HS-27A (cell line): ENCODE results near the gene GRIK4.
A peak's percentile ranks its signal among the peaks of the same experiment; 100 is the strongest.
"Not testable (repeated sequence)": the region's sequence is repeated elsewhere in the genome, so short reads cannot be mapped to it uniquely, and the experiment has no call there.

Source experiments
- DNase-seq: peaks from one replicate; pipeline ENCODE4 v3.0.0-alpha.2; 2012; ENCODE audit warnings: low read depth, missing footprints

GRIK4 gene

GRCh38 chr11:120780239-120780638 is 268.7 kb downstream of the GRIK4 start:
- DNase-seq, result no peak

GRCh38 chr11:120781486-120782120 is 270.1 kb downstream of the GRIK4 start:
- no peak for DNase-seq

GRCh38 chr11:120784566-120785251 is 273.2 kb downstream of the GRIK4 start:
- no peak for DNase-seq

- DNase-seq, result no peak
These were observed 274.0 kb downstream of the GRIK4 start for GRCh38 chr11:120785576-120785975.

GRCh38 chr11:120786206-120786735 is 274.7 kb downstream of the GRIK4 start:
- no peak for DNase-seq

- DNase-seq, result not testable (repeated sequence)
These were observed 275.7 kb downstream of the GRIK4 start for GRCh38 chr11:120787224-120787623.

- DNase-seq, result no peak
These were observed 277.8 kb downstream of the GRIK4 start for GRCh38 chr11:120789391-120789790.

- DNase-seq, result no peak
These were observed 280.8 kb downstream of the GRIK4 start for GRCh38 chr11:120792306-120792705.

GRCh38 chr11:120793150-120793549 is 281.6 kb downstream of the GRIK4 start:
- no peak for DNase-seq

- DNase-seq, result no peak
These were observed 282.4 kb downstream of the GRIK4 start for GRCh38 chr11:120793806-120794479.

GRCh38 chr11:120794748-120795147 is 283.2 kb downstream of the GRIK4 start:
- no peak for DNase-seq

GRCh38 chr11:120795185-120795584 is 283.6 kb downstream of the GRIK4 start:
- no peak for DNase-seq

GRCh38 chr11:120797143-120797542 is 285.6 kb downstream of the GRIK4 start:
- no peak for DNase-seq

- no peak for DNase-seq
These were observed 287.3 kb downstream of the GRIK4 start for GRCh38 chr11:120798854-120799253.

GRCh38 chr11:120800206-120800605 is 288.7 kb downstream of the GRIK4 start:
- no peak for DNase-seq

GRCh38 chr11:120801801-120802689 is 290.5 kb downstream of the GRIK4 start:
- DNase-seq, result peak; percentile 1

GRCh38 chr11:120805960-120806555 is 294.5 kb downstream of the GRIK4 start:
- DNase-seq, result no peak

GRCh38 chr11:120807414-120808150 is 296.0 kb downstream of the GRIK4 start:
- peak; percentile 17 for DNase-seq

- DNase-seq, result no peak
These were observed 297.1 kb downstream of the GRIK4 start for GRCh38 chr11:120808616-120809050.

GRCh38 chr11:120810251-120810650 is 298.7 kb downstream of the GRIK4 start:
- no peak for DNase-seq

GRCh38 chr11:120811199-120811598 is 299.7 kb downstream of the GRIK4 start:
- no peak for DNase-seq
